Calu3 (cell line): ENCODE results near the gene NDNF. TPM values are rescaled to one million over a fixed set of nuclear protein-coding genes. Genes with fewer than 3 reads are reported as not detected.

ENCODE experiments used
- BruUV-seq: library from RNA; stranded (reverse); fragments of 400-500 nt; replicated peaks from 2 replicates; lab custom pipeline; 2021; lab: Mats Ljungman, UMichigan
- CTCF ChIA-PET: fragments of 300-600 bp; sonication (Branson Sonifier 250); formaldehyde crosslinking; loops from one replicate; lab custom pipeline; 2022; ENCODE audit warnings: antibody characterized with exemption; lab: Charles Lee
- DNase-seq: peaks from one replicate; pipeline ENCODE4 v3.0.0; 2022
- H3K27ac Mint-ChIP-seq: one replicate; pipeline ENCODE4 v1.8.0; 2022; ENCODE audit warnings: mixed read lengths; ENCODE audit not compliant: unreplicated experiment
- H3K27me3 Mint-ChIP-seq: one replicate; pipeline ENCODE4 v1.8.0; 2022; ENCODE audit warnings: mixed read lengths; ENCODE audit not compliant: unreplicated experiment
- H3K36me3 Mint-ChIP-seq: one replicate; pipeline ENCODE4 v1.8.0; 2022; ENCODE audit warnings: mild to moderate bottlenecking, moderate library complexity, mixed read lengths; ENCODE audit not compliant: insufficient read depth, unreplicated experiment
- H3K4me1 Mint-ChIP-seq: one replicate; pipeline ENCODE4 v1.8.0; 2022; ENCODE audit warnings: mild to moderate bottlenecking, low read depth, mixed read lengths; ENCODE audit not compliant: unreplicated experiment
- H3K4me3 Mint-ChIP-seq: one replicate; pipeline ENCODE4 v1.8.0; 2022; ENCODE audit warnings: mild to moderate bottlenecking, low read depth, moderate library complexity, mixed read lengths; ENCODE audit not compliant: unreplicated experiment
- H3K9me3 Mint-ChIP-seq: one replicate; pipeline ENCODE4 v1.8.0; 2022; ENCODE audit warnings: low read depth, mixed read lengths; ENCODE audit not compliant: unreplicated experiment
- CTCF ChIP-seq: fragments of 200-600 bp; IDR thresholded peaks from one replicate; pipeline ENCODE4 v1.8.0; 2022; ENCODE audit warnings: antibody characterized with exemption; ENCODE audit not compliant: unreplicated experiment
- intact Hi-C: fragments of 100-400 bp; cut with micrococcal nuclease; formaldehyde crosslinking; loops from one replicate; pipeline ENCODE4 v1.10.0; 2022; ENCODE audit not compliant: unreplicated experiment
- total RNA-seq: library from RNA; stranded (reverse); gene quantifications from 2 replicates; pipeline ENCODE4 v1.2.3, GENCODE V29; 2022

The NDNF gene
- total RNA-seq, 1 experiment from 2014 or later, result 0.66 TPM

- no peak for DNase-seq
- Mint-ChIP-seq H3K4me3 (no peak overlapping the region), H3K27me3 (no peaks in the 10 kb centered on the region), H3K4me1 (no peaks in the 10 kb centered on the region), H3K36me3 (no peaks in the 10 kb centered on the region), H3K9me3 (no peaks in the 10 kb centered on the region), H3K27ac (no peak overlapping the region)
- no TSS peak for BruUV-seq
- CTCF ChIA-PET, result no interaction called here
- no peak for TF ChIP-seq CTCF
- intact Hi-C loops, result no loop called here
Measured at GRCh38 chr4:121011780-121012340, 60.5 kb downstream of the NDNF start.

GRCh38 chr4:121011138-121011537, 61.2 kb downstream of the NDNF start:
- Mint-ChIP-seq H3K4me3 (no peak overlapping the region), H3K36me3 (no peaks in the 10 kb centered on the region), H3K27ac (no peak overlapping the region), H3K27me3 (no peaks in the 10 kb centered on the region), H3K9me3 (no peaks in the 10 kb centered on the region), H3K4me1 (no peaks in the 10 kb centered on the region)
- no TSS peak for BruUV-seq
- no peak for DNase-seq
- TF ChIP-seq CTCF, result no peak
- CTCF ChIA-PET, result no interaction called here
- intact Hi-C loops, result no loop called here

- intact Hi-C loops, result no loop called here
- Mint-ChIP-seq H3K4me3 (no peak overlapping the region), H3K27me3 (no peaks in the 10 kb centered on the region), H3K4me1 (no peaks in the 10 kb centered on the region), H3K27ac (no peak overlapping the region), H3K36me3 (no peaks in the 10 kb centered on the region), H3K9me3 (no peaks in the 10 kb centered on the region)
- CTCF ChIA-PET, result no interaction called here
- no peak for DNase-seq
- no peak for TF ChIP-seq CTCF
- BruUV-seq, result no TSS peak
Measured at GRCh38 chr4:121009578-121010478, 62.5 kb downstream of the NDNF start.

- BruUV-seq, result no TSS peak
- no peaks in the 10 kb centered on the region for H3K9me3 Mint-ChIP-seq
- no peak overlapping the region for H3K27ac Mint-ChIP-seq
- no peaks in the 10 kb centered on the region for H3K27me3 Mint-ChIP-seq
- TF ChIP-seq CTCF, result no peak
- H3K4me1 Mint-ChIP-seq, result no peaks in the 10 kb centered on the region
- intact Hi-C loops, result no loop called here
- no peaks in the 10 kb centered on the region for H3K36me3 Mint-ChIP-seq
- CTCF ChIA-PET, result no interaction called here
- no peak for DNase-seq
- no peak overlapping the region for H3K4me3 Mint-ChIP-seq
Measured at GRCh38 chr4:121007660-121008059, 64.7 kb downstream of the NDNF start.
